Nephron (organoid): ENCODE measurements around the gene UST.

Source experiments
- H3K27ac Mint-ChIP-seq, 3 experiments: 2 replicates each; pipeline ENCODE4 v1.8.0; 2020; ENCODE audit warnings: mixed read lengths in 3 of 3, mild to moderate bottlenecking in 2 of 3, moderate library complexity in 1 of 3
- H3K27me3 Mint-ChIP-seq: 2 replicates; pipeline ENCODE4 v1.8.0; 2021; ENCODE audit warnings: low read depth, mild to moderate bottlenecking, moderate library complexity, mixed read lengths
- H3K36me3 Mint-ChIP-seq: 2 replicates; pipeline ENCODE4 v1.8.0; 2020; ENCODE audit warnings: low read depth, mixed read lengths
- H3K4me1 Mint-ChIP-seq: 2 replicates; pipeline ENCODE4 v1.8.0; 2020; ENCODE audit warnings: mixed read lengths
- H3K4me3 Mint-ChIP-seq, 3 experiments: 2 replicates each; pipeline ENCODE4 v1.8.0; 2020; ENCODE audit warnings: mild to moderate bottlenecking in 3 of 3, mixed read lengths in 3 of 3, moderate library complexity in 2 of 3
- H3K9me3 Mint-ChIP-seq: 2 replicates; pipeline ENCODE4 v1.8.0; 2020; ENCODE audit warnings: mixed read lengths
- CTCF ChIP-seq, 3 experiments: fragments of 200-600 bp; sonication (generic); IDR thresholded peaks; one replicate each; pipeline ENCODE4 v1.5.0; 2021; ENCODE audit warnings: antibody characterized with exemption in 3 of 3; ENCODE audit not compliant: unreplicated experiment in 3 of 3

Gene UST

GRCh38 chr6:148827416-148828045, 80.7 kb downstream of the UST start:
- no peak for TF ChIP-seq CTCF (IDR thresholded peaks at IDR 0.05; ENCODE audit: unreplicated experiment in 3 of 3)
- H3K9me3 Mint-ChIP-seq = no peaks in the 10 kb centered on the region
- H3K27me3 Mint-ChIP-seq = no peaks in the 10 kb centered on the region
- no peak overlapping the region for H3K4me3 Mint-ChIP-seq
- H3K27ac Mint-ChIP-seq = no peak overlapping the region
- H3K36me3 Mint-ChIP-seq = no peaks in the 10 kb centered on the region
- H3K4me1 Mint-ChIP-seq = peaks cover 11% of the 10 kb centered on the region

GRCh38 chr6:148828047-148828446, 81.2 kb downstream of the UST start:
- H3K4me3 Mint-ChIP-seq = no peak overlapping the region
- no peak for TF ChIP-seq CTCF (IDR thresholded peaks at IDR 0.05; ENCODE audit: unreplicated experiment in 3 of 3)
- peaks cover 8% of the 10 kb centered on the region for H3K4me1 Mint-ChIP-seq
- no peak overlapping the region for H3K27ac Mint-ChIP-seq
- no peaks in the 10 kb centered on the region for H3K36me3 Mint-ChIP-seq
- H3K9me3 Mint-ChIP-seq = no peaks in the 10 kb centered on the region
- no peaks in the 10 kb centered on the region for H3K27me3 Mint-ChIP-seq

- no peaks in the 10 kb centered on the region for H3K27me3 Mint-ChIP-seq
- no peak overlapping the region for H3K4me3 Mint-ChIP-seq
- H3K27ac Mint-ChIP-seq = no peak overlapping the region
- no peak for TF ChIP-seq CTCF (IDR thresholded peaks at IDR 0.05; ENCODE audit: unreplicated experiment in 3 of 3)
- no peaks in the 10 kb centered on the region for H3K36me3 Mint-ChIP-seq
- H3K9me3 Mint-ChIP-seq = no peaks in the 10 kb centered on the region
- H3K4me1 Mint-ChIP-seq = no peaks in the 10 kb centered on the region
Measured at GRCh38 chr6:148829415-148830101, 82.7 kb downstream of the UST start.

- no peaks in the 10 kb centered on the region for H3K9me3 Mint-ChIP-seq
- H3K27ac Mint-ChIP-seq = no peak overlapping the region
- TF ChIP-seq CTCF (IDR thresholded peaks at IDR 0.05; ENCODE audit: unreplicated experiment in 3 of 3) = no peak
- no peaks in the 10 kb centered on the region for H3K36me3 Mint-ChIP-seq
- H3K4me1 Mint-ChIP-seq = peaks cover 3% of the 10 kb centered on the region
- H3K4me3 Mint-ChIP-seq = no peak overlapping the region
- no peaks in the 10 kb centered on the region for H3K27me3 Mint-ChIP-seq
Measured at GRCh38 chr6:148830614-148831013, 83.8 kb downstream of the UST start.

- no peaks in the 10 kb centered on the region for H3K36me3 Mint-ChIP-seq
- no peaks in the 10 kb centered on the region for H3K9me3 Mint-ChIP-seq
- H3K27ac Mint-ChIP-seq = no peak overlapping the region
- TF ChIP-seq CTCF (IDR thresholded peaks at IDR 0.05; ENCODE audit: unreplicated experiment in 3 of 3) = no peak
- H3K27me3 Mint-ChIP-seq = no peaks in the 10 kb centered on the region
- H3K4me1 Mint-ChIP-seq = peaks cover 8% of the 10 kb centered on the region
- no peak overlapping the region for H3K4me3 Mint-ChIP-seq
Measured at GRCh38 chr6:148831064-148831463, 84.2 kb downstream of the UST start.

- Mint-ChIP-seq H3K9me3 (no peaks in the 10 kb centered on the region), H3K27me3 (no peaks in the 10 kb centered on the region), H3K4me3 (no peak overlapping the region), H3K36me3 (no peaks in the 10 kb centered on the region), H3K27ac (no peak overlapping the region), H3K4me1 (peaks cover 8% of the 10 kb centered on the region)
- TF ChIP-seq CTCF (IDR thresholded peaks at IDR 0.05; ENCODE audit: unreplicated experiment in 3 of 3) = no peak
Measured at GRCh38 chr6:148831531-148831930, 84.7 kb downstream of the UST start.
